GM18951 (cell line): ENCODE results near the gene FAM107B.
"Not testable (repeated sequence)": the region's sequence is repeated elsewhere in the genome, so short reads cannot be mapped to it uniquely, and the experiment has no call there.

Experiments used
- POLR2A ChIP-seq: IDR thresholded peaks from 4 replicates; pipeline ENCODE4 v1.6.1; 2011; ENCODE audit warnings: mild to moderate bottlenecking; ENCODE audit not compliant: insufficient read length, insufficient read depth; ENCODE audit errors: extremely low read depth
- in situ Hi-C: fragments of 300-500 bp; cut with MboI; formaldehyde crosslinking; loops from one replicate; pipeline ENCODE4 v1.12.0; 2022; ENCODE audit warnings: low sequenced_read_pairs, mixed read lengths, inconsistent platforms; ENCODE audit not compliant: unreplicated experiment

Gene FAM107B

DNA sequence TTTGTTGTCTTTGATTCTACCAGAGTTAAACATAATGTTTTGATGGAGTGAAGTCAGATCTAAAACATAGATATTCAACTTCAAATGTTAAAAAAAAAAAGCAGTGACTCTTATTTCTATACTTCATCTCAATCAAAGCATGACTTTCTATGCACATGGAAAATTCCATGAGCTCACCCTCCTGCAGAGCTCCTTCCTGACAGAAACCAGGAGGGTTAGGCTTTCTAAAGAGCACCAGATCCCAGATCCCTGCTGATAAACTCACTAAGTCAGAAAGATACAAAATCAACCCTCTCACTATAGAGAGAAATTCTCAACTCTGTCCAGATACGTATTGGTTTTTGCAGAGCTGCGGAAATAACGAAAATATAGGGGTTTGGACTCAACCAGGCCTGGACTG lies 122.6 kb downstream of the FAM107B start:
- no peak for TF ChIP-seq POLR2A
- in situ Hi-C loops, result no loop called here

DNA sequence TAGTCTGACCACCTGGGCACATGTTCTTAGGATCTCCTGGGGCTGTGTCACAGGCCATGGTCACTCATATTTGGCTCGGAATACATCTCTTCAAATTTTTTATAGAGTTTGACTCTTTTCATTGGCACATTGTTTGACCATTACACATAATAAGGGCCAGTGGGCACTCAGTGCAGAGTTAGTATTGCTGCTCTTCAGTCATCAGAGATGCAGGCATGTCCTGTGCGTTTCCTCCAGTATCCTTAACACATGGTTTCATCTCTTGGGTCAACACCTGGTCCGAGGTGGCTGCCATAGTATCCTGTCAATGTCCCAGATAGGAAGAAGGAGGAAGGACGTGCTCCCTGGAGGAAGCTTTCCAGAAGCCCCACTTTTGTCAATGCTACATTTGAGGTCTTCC lies 125.0 kb downstream of the FAM107B start:
- in situ Hi-C loops, result loop anchor here (5.0 kb wide), 1 partner anchor 42 kb away; no protein-coding TSS in a partner anchor
- no peak for TF ChIP-seq POLR2A

DNA sequence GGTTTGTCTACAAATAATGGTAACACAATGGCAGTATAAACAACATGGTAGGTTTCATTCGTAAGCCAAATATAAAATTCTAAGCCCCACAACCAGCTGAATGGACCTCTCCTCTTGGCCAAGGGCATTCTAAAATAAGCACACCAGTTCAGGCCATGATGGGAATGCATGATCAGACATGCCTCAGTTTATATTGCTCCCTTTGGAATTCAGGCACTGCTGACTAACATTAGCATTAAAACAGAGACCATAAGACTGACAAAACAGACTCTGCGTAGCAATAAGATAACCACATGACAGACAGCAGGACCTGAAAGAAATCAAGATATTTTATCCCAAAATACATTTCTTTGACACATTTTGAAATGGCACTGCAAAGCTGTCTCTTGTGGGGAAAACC lies 125.8 kb downstream of the FAM107B start:
- TF ChIP-seq POLR2A, result no peak
- in situ Hi-C loops, result loop anchor here (5.0 kb wide), 1 partner anchor 42 kb away; no protein-coding TSS in a partner anchor

DNA sequence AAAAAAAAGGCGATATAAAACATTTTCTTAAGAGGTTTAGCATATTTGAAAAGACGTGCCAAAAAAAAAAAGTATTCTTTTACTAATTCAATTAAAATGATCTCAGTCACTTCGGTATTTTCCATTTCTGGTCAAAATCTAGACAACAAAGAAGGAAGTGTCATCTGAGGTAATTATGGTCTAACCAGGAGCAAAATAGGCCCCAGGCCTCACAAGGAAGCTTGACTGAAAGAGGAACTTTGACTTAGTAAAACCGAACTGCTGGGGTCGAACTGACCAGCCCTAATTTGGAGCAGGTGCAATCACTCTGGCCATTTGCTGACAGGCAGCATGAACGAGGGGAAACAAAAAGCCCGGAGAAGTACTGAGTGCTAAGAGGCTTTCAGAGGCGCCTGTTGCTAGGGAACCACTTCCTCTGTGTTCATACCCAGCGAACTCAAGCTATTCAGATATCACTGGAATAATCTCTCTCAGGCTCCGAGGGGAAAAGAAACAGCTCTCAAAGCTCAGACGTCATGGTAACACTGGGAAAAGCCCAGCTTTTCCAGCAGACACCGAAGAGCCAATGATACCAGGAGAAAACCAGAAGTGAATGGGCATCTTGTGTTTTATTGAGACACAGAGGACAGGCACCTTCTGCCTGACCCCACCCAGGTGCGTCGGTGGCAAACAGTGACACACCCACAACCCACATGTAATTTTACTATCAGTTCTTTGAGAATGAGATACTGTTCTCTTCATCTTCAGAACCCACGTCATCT lies 126.5 kb downstream of the FAM107B start:
- in situ Hi-C loops, result loop anchor here (5.0 kb wide), 1 partner anchor 41 kb away; no protein-coding TSS in a partner anchor
- no peak for TF ChIP-seq POLR2A

DNA sequence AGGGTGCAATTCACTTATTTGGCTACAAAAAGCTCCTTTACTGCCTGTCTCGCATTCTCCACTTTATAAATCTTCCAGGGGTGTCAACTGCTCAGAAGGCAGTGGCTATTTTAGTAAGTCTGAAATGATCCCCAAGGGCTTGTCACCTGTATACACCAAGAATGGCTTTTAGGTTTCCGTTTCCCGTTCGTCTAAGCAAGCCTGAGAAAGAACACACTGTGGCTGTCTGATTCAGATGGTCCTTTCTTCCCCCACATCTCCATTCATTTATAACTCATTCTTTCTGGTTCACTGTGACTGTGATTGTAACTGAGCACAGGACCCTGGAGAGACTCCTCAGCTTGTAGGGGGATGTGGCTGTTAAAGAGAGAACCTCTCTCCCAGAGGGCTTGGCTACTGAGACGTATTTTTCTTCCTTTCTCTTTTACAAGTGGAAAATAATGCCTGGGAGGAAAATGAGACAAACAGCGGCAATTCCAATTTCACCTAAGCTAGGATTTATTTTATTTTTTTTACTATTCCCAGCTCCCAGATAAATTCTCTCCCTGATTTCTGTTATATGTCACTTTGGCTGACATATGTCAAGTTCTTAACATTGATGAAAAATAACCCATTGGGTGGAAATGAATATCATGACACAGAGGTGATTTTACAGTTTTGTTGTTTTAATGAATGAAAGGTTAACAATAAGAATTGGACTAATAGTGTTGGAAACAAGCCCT lies 129.3 kb downstream of the FAM107B start:
- no peak for TF ChIP-seq POLR2A
- in situ Hi-C loops, result loop anchor here (5.0 kb wide), 1 partner anchor 38 kb away; no protein-coding TSS in a partner anchor

DNA sequence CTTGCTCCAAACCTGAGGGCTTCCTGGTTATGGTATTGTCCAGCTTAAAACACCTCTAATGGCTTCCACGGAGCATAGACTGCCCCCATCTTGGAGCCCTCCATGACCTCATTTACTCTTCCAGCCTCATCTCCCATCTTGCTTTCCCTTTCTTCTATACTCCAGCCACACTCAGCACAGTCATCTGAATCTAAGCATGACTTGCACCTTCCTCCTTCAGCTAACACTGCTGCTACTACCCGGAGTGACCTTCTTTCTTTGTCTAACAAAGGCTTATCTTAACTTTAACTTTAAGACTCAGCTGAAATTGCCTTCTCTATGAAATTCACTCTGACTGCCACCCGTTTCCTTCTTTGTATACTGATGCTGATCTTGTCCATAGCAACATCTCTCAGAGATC lies 135.1 kb downstream of the FAM107B start:
- TF ChIP-seq POLR2A, result no peak
- in situ Hi-C loops, result no loop called here

DNA sequence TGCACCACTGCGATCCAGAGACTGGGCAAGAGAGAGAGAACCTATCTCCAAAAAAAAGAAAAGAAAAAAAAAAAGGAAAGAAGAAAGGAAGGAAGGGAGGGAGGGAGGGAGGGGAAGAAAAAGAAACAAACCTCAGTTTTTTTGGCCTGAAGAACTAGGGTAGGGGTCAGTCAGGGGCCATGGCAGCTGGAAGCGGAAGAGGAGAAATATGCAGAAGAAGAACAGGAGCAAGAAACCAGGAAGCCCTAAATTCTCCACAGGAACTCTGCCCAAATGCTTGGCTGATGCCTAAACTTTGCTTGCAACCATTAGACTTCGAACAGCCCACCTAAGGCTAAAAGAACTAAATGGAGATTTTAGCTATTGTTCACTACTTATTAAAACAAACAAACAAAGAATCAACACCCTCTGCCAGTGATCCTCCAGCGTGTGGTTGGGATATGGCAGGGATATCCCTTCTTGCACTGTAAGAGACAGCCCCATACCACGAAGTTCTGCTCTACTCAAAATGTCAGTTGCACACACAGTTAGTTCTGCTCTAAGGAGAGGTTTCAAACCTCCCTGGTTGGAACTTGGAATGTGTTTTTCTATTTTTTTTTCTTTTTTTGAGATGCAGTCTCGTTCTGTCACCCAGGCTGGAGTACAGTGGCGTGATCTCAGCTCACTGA lies 139.5 kb downstream of the FAM107B start:
- TF ChIP-seq POLR2A, result no peak

DNA sequence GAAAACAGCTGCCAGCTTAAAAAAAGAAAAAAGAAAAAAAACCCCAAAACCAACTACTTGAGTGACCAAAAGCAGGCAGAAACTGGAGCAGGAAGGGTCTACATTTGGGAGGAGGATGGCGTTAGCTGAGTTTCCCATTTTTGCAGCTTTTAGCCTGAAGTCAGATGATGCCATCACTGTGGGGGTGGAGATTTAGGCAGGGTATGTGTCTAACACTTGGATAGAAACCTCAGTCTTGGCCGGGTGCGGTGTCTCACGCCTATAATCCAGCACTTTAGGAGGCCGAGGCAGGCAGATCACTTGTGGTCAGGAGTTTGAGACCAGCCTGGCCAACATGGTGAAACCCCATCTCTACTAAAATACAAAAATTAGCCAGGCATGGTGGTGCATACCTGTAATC lies 140.1 kb downstream of the FAM107B start:
- in situ Hi-C loops, result not testable (repeated sequence)

More for the DNA sequence above, 139.5 kb downstream of the FAM107B start:
- in situ Hi-C loops, result no loop called here

DNA sequence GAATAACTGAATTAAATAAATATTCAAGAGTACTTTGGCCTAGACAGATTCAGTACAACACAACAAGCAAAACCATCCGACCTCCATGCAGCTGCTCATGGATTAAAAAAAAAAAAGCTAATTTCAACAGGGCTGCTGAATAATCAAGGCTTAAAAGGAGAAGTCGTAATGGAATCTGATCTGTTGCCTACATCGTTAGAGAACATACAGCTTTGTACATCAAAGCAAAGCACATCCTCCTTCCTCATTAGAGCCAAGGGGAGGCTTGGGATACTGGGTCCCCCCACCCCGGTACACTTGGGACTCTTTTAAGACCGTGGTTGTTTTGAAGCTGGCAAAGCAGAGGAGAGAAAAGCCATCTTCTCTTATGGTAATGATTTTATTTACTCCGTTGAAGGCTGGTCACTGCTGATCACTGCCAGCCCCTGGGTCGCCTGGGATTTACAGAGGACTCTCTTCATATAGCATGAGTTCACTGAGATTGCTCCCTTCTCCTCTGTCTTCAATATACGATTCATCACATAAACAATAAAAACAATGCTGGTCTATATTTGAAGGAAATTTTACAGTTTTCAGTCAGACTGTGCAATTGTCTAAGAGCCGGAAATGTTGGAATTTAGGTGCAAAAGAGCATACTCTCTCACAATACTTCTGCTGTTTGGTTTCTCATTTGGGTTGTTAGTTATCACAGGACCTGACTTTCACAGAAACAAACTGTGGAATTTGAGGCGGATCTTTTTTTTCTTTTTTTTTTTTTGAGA lies 148.8 kb downstream of the FAM107B start:
- no peak for TF ChIP-seq POLR2A
- in situ Hi-C loops, result no loop called here

DNA sequence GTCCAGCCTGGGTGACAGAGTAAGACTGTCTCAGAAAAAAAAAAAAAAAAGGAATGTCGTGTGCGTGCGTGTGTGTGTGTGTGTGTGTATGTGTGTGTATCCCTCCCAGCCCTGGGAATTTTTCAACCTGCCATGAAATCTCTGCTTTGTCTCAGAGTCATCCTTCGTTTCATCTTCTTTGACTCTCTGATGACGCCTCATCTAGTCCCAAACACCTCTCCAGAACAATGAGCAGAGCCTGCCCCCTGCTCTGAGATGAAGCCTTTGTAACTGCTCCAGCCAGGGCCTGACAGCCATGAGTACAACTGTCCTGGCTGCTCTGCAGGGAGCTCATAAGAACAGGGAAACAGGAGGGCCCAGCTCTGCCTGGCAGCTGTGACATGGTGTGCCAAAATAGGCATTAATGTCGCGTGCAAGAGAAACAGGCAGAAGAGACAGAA lies 149.5 kb downstream of the FAM107B start:
- in situ Hi-C loops, result no loop called here
- no peak for TF ChIP-seq POLR2A

DNA sequence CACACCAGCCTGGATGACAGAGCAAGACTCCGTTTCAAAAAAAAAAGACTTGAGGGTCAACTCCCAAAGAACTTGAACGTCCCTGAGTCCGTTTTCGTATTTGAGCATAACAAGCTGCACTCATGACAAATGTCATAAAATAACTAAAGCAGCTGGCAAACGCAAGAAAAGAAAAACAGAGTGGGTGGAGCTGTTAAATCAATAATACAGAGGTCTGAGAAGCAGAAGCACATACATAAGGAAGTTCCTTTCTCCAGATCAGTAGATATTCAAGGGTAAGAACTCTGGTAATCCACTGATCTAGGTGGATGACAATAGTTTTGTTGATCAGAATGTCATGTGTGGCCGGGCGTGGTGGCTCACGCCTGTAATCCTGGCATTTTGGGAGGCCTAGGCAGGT lies 150.1 kb downstream of the FAM107B start:
- no peak for TF ChIP-seq POLR2A
- in situ Hi-C loops, result no loop called here

DNA sequence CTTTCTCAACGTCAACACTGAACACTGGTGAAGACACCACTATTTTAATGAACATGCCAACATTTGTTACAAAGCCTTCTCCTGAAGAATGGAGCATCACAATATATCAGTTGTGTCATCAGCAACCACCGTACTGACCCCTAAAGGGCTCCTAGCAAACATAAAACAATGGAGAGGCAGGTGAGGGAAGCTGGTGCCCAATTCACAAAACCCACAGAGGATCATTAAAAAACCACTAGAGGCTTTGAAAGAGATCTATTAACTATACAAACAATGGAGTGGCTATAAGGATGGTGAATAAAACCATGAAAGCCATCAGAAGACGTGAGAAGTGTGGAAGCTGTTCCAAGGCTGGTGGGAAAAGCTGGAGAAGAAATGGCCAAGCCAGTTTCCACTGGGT lies 150.8 kb downstream of the FAM107B start:
- in situ Hi-C loops, result no loop called here
- TF ChIP-seq POLR2A, result no peak

DNA sequence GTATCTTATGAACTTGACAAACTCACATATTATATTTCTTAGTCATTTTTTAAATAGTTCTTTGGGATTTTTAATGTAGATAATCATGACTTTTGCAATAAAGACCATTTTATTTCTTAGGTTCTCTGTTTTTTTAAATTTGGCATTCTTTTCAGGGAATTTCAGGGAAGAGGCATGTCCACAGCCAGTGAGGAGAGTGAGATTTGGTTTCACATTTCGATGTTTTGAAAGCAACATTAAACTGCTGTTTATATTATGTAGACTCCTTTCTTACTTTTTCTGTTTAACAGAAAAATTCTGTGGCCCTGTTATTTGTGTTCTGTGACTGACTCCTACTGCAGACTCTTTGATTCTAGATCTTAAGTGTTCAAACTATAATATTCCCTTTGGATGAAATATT lies 153.7 kb downstream of the FAM107B start:
- no peak for TF ChIP-seq POLR2A
- in situ Hi-C loops, result no loop called here
